Stomach (tissue), 9 donors: ENCODE results near the gene AKNA. TPM values are rescaled to one million over a fixed set of nuclear protein-coding genes. Genes with fewer than 3 reads are reported as not detected.
A peak's percentile ranks its signal among the peaks of the same experiment; 100 is the strongest.
"Not testable (repeated sequence)": the region's sequence is repeated elsewhere in the genome, so short reads cannot be mapped to it uniquely, and the experiment has no call there.

Experiments
- DNase-seq, 2 donors: peaks; one replicate each; pipeline versions ENCODE4 v3.0.0 to v3.0.0-alpha.2; 2013 to 2019
- H3K27ac ChIP-seq, 5 donors: fragments of 200-600 bp in 4 of 5; sonication (generic) in 4 of 5; one replicate each; pipeline ENCODE4 v1.5.1; 2013 to 2019; ENCODE audit warnings: mild to moderate bottlenecking in 1 of 5, moderate library complexity in 1 of 5
- H3K27me3 ChIP-seq, 3 donors: fragments of 200-600 bp; sonication (generic); one replicate each; pipeline ENCODE4 v1.5.1; 2017 to 2019; ENCODE audit warnings: mixed run types in 1 of 3
- H3K36me3 ChIP-seq, 4 donors: fragments of 200-600 bp; sonication (generic); 1 replicate in 3 of 4; 2 replicates in 1 of 4; pipeline ENCODE4 v1.5.1; 2016 to 2019
- H3K4me1 ChIP-seq, 4 donors: fragments of 200-600 bp; sonication (generic); one replicate each; pipeline ENCODE4 v1.5.1; 2016 to 2019
- H3K4me3 ChIP-seq, 4 donors: fragments of 200-600 bp; sonication (generic) in 3 of 4; one replicate each; pipeline ENCODE4 v1.5.1; 2016 to 2019; ENCODE audit warnings: mild to moderate bottlenecking in 1 of 4
- H3K9me3 ChIP-seq, 4 donors: fragments of 200-600 bp; sonication (generic); one replicate each; pipeline ENCODE4 v1.5.1; 2016 to 2019
- CTCF ChIP-seq, 7 experiments: fragments of 450-650 bp in 4 of 7; fragments of 200-600 bp in 3 of 7; sonication (generic) in 3 of 7; IDR thresholded peaks; one replicate each; pipeline ENCODE4 v1.5.1; 2016 to 2019; ENCODE audit warnings: antibody characterized with exemption in 7 of 7, control low read depth in 2 of 7, mild to moderate bottlenecking in 1 of 7
- EP300 ChIP-seq: sonication (generic); formaldehyde crosslinking; IDR thresholded peaks from one replicate; pipeline ENCODE4 v1.6.1; 2017; ENCODE audit warnings: antibody characterized with exemption
- POLR2A ChIP-seq, 4 donors: fragments of 450-650 bp; IDR thresholded peaks; one replicate each; pipeline ENCODE4 v1.6.1; 2016; ENCODE audit warnings: antibody characterized with exemption in 4 of 4, control low read depth in 2 of 4, mild to moderate bottlenecking in 1 of 4, moderate library complexity in 1 of 4
- POLR2AphosphoS5 ChIP-seq, 3 donors: sonication (generic); formaldehyde crosslinking; IDR thresholded peaks; one replicate each; pipeline ENCODE4 v1.6.1; 2016; ENCODE audit warnings: antibody characterized with exemption in 3 of 3
- WGBS, 5 donors: extraction: QIAGEN DNeasy Blood & Tissue Kit in 3 of 5; methylation state at CpG; one replicate each; pipeline versions ENCODE4 v1.1.5 to v1.1.7; 2013 to 2018; 5-methylcytosine and 5-hydroxymethylcytosine counted together
- intact Hi-C: fragments of 100-400 bp; cut with DNase I; formaldehyde crosslinking; loops from one replicate; pipeline ENCODE4 v1.15.1; 2023; ENCODE audit warnings: low total_unique reads
- polyA plus RNA-seq, 3 donors: library from polyadenylated mRNA; stranded (reverse); fragments of 200-250 nt; gene quantifications; one replicate each; pipeline ENCODE4 v1.2.3, GENCODE V29; 2013
- total RNA-seq, 5 donors: library from RNA; depleted of rRNA; stranded (reverse); fragments of >200 nt; gene quantifications; one replicate each; pipeline versions ENCODE4 v1.1.0 to v1.2.3, GENCODE V29; 2014 to 2016
- donor health status: healthy with polysubstance abuse.
- donor health status: Bipolar disorder and iron deficiency.
- donor health status: healthy.

Gene AKNA
- total and polyA plus RNA-seq, 8 donors = 12.2 to 85.8 (median 16.6) TPM

GRCh38 chr9:114330636-114331035, 57.1 kb downstream of the AKNA start:
- no peak for TF ChIP-seq POLR2AphosphoS5 (IDR thresholded peaks at IDR 0.05)
- no peak for TF ChIP-seq CTCF (IDR thresholded peaks at IDR 0.05)
- no peak for TF ChIP-seq POLR2A (IDR thresholded peaks at IDR 0.05)
- TF ChIP-seq EP300 = no peak

GRCh38 chr9:114329625-114330022, 58.2 kb downstream of the AKNA start, which contains the start of gene ORM2:
ORM2 (plus strand) TSS chr9:114329869; CDS start chr9:114329905, 36 bp downstream.
- intact Hi-C loops, H3K9me3 ChIP-seq, H3K36me3 ChIP-seq, H3K27ac ChIP-seq, DNase-seq, H3K4me3 ChIP-seq: not testable (repeated sequence)
- Histone ChIP-seq H3K4me1 (peaks cover 0 to 17% (median 10%) of the 10 kb centered on the region in 4 donors), H3K27me3 (peaks cover 0 to 10% (median 0%) of the 10 kb centered on the region in 3 donors)
- WGBS, 5 donors = 22 to 35% methylated on average over 1 to 2 of the region's 10 CpGs; no CpG with 5 or more reads in 3 of the 5 donors

More at GRCh38 chr9:114330636-114331035, 57.1 kb downstream of the AKNA start:
- Histone ChIP-seq H3K9me3 (no peaks in the 10 kb centered on the region), H3K36me3 (peaks cover 0 to 14% (median 14%) of the 10 kb centered on the region in 4 donors), H3K4me3 (no peak overlapping the region), H3K27me3 (peaks cover 0 to 10% (median 0%) of the 10 kb centered on the region in 3 donors), H3K27ac (no peak overlapping the region), H3K4me1 (peaks cover 0 to 17% (median 10%) of the 10 kb centered on the region in 4 donors)
- DNase-seq = peak in 1 of 2 donors; percentile 47
- WGBS, 5 donors = 33 to 79% (median 51%) methylated on average over 10 of the region's 10 CpGs
- intact Hi-C loops = no loop called here

GRCh38 chr9:114328937-114329624, 58.7 kb downstream of the AKNA start:
- WGBS, 5 donors = 69 to 86% (median 77%) methylated on average over 9 to 11 of the region's 12 CpGs
- H3K36me3 ChIP-seq, intact Hi-C loops, H3K4me3 ChIP-seq, DNase-seq, H3K27ac ChIP-seq, H3K9me3 ChIP-seq: not testable (repeated sequence)
- H3K27me3 ChIP-seq = peaks cover 0 to 10% (median 0%) of the 10 kb centered on the region in 3 donors
- H3K4me1 ChIP-seq = peaks cover 0 to 17% (median 10%) of the 10 kb centered on the region in 4 donors

DNA sequence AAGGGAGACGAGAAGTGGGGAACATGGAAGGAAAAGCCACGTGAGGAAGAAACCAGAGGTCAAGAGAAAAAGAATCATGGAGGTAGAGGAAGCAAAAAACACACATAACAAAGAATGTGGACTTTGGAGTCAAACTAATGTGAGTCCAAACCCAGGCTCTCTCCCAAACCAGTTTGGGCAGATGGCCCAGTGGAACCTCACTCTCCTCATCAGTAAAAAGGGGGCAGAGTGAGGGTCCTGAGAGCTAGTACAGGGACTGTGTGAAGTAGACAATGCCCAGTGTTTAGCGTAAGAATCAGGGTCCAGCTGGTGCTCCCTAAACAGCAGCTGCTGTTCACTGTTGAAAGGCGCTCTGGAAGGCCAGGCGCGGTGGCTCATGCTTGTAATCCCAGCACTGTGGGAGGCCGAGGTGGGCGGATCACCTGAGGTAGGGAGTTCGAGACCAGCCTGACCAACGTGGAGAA, 59.4 kb downstream of the AKNA start:
- Histone ChIP-seq H3K4me1 (peaks cover 0 to 17% (median 10%) of the 10 kb centered on the region in 4 donors), H3K27me3 (peaks cover 0 to 10% (median 0%) of the 10 kb centered on the region in 3 donors)
- H3K4me3 ChIP-seq, H3K36me3 ChIP-seq, H3K27ac ChIP-seq, H3K9me3 ChIP-seq, intact Hi-C loops: not testable (repeated sequence)
- peak in 1 of 2 donors; percentile 55 for DNase-seq
- WGBS, 5 donors = 72 to 84% (median 80%) methylated on average over 10 of the region's 10 CpGs

DNA sequence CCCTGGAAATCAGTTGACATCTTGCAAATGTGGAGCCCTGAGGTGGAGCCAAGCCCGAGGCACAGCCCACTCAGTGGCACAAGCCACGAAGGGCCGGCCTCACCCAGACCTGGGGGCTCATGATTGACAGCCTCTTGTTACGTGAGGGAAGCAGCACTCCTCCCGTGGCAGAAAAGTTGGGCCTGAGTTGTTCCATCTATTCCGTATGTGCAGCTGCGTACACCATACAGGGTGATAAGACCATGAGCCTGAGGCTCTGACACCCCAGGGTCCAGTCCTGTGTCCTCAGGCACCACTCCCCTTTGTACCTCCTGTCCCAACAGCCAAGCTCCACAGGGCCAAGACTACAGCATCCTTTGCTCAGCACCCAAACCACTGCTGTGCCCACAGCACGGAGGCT, 60.0 kb downstream of the AKNA start:
- H3K27me3 ChIP-seq = peaks cover 0 to 10% (median 0%) of the 10 kb centered on the region in 3 donors
- H3K4me1 ChIP-seq = peaks cover 0 to 17% (median 10%) of the 10 kb centered on the region in 4 donors
- intact Hi-C loops = no loop called here
- H3K4me3 ChIP-seq = no peak overlapping the region
- no peak for DNase-seq
- no peak for TF ChIP-seq CTCF (IDR thresholded peaks at IDR 0.05)
- TF ChIP-seq EP300 = no peak
- TF ChIP-seq POLR2AphosphoS5 (IDR thresholded peaks at IDR 0.05) = no peak
- no peak for TF ChIP-seq POLR2A (IDR thresholded peaks at IDR 0.05)
- WGBS, 5 donors = 92 to 96% (median 93%) methylated on average over 6 to 8 of the region's 8 CpGs
- H3K36me3 ChIP-seq = no peaks in the 10 kb centered on the region
- no peak overlapping the region for H3K27ac ChIP-seq
- H3K9me3 ChIP-seq = no peaks in the 10 kb centered on the region

DNA sequence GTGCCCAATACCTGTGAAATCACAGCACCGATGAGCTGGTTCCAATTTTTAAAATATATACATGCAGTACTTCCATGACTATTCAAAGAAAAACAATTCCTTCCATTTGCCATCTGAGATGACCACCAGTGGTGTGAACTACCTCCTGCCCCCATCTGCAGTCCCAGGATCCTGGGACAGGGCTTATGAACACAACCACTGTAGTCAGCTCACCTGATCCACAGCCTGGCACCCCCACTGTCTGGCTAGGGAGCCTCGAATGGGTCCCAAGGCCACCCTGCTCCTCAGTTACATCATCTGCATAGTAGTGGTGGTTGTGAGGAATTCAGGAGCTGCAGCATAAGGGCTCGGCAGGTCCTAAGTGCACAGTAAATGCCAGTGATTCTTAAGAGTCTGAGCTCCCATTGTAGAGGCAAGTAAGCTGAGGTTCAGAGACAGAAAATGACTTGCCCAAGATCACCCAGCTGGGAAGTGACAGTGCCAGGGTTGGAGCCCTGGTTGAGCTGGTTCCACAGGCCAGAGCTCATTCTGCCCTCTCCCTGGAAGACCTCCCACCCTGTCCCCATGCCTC, 62.0 kb downstream of the AKNA start:
- WGBS, 5 donors = 80 to 90% (median 84%) methylated on average over 3 of the region's 3 CpGs
- intact Hi-C loops, H3K9me3 ChIP-seq, H3K4me3 ChIP-seq, DNase-seq, H3K36me3 ChIP-seq, H3K27ac ChIP-seq: not testable (repeated sequence)
- peaks cover 0 to 12% (median 7%) of the 10 kb centered on the region in 4 donors for H3K4me1 ChIP-seq
- peaks cover 0 to 10% (median 0%) of the 10 kb centered on the region in 3 donors for H3K27me3 ChIP-seq

DNA sequence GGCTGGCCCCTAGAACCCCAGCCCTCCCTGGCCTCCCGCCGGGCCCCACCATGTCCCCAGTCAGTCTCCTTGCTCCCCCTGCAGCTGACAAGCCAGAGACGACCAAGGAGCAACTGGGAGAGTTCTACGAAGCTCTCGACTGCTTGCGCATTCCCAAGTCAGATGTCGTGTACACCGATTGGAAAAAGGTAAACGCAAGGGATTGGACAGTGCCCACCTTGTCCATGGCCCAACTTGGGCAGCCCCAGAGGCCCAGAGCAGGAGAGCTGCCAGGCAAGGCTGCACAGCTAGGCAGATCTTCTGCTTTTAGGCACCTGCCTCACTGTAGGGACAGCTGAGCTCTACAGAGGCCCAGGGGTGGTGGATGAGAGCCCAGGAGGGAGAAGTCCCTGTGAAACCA, 62.8 kb downstream of the AKNA start:
- H3K36me3 ChIP-seq, DNase-seq, H3K27ac ChIP-seq, H3K4me3 ChIP-seq, H3K9me3 ChIP-seq, intact Hi-C loops: not testable (repeated sequence)
- Histone ChIP-seq H3K4me1 (peaks cover 0 to 12% (median 4%) of the 10 kb centered on the region in 4 donors), H3K27me3 (peaks cover 0 to 10% (median 0%) of the 10 kb centered on the region in 3 donors)
- 84 to 92% (median 90%) methylated on average over 4 to 8 of the region's 9 CpGs for WGBS, 5 donors
